Measurements from ENCODE around the gene PRAMEF4.
"Not testable (repeated sequence)": the region's sequence is repeated elsewhere in the genome, so short reads cannot be mapped to it uniquely, and the experiment has no call there.

DNA sequence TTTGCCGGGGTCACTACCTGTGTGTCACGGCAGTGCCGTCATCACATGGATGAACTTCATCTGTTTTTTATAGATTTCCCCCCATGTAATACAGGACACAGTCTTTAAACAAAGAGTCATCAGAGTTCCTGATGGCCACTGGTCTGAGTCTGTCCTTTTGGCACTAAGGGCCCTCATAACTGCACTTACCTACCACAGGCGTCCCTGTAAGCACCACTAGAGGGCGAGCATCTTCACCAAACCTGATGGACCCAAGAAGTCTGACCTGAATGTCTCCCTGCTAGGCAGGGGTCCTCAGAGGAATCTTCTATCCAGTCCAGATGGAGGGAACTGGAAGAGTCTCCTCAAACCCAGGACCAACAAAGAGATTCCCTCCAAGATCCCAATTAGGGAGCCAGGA lies 38.4 kb upstream of the PRAMEF4 start:
- not testable (repeated sequence) for TF ChIP-seq POLR2A (IDR thresholded peaks at IDR 0.05)
- TF ChIP-seq, protein P1, sequence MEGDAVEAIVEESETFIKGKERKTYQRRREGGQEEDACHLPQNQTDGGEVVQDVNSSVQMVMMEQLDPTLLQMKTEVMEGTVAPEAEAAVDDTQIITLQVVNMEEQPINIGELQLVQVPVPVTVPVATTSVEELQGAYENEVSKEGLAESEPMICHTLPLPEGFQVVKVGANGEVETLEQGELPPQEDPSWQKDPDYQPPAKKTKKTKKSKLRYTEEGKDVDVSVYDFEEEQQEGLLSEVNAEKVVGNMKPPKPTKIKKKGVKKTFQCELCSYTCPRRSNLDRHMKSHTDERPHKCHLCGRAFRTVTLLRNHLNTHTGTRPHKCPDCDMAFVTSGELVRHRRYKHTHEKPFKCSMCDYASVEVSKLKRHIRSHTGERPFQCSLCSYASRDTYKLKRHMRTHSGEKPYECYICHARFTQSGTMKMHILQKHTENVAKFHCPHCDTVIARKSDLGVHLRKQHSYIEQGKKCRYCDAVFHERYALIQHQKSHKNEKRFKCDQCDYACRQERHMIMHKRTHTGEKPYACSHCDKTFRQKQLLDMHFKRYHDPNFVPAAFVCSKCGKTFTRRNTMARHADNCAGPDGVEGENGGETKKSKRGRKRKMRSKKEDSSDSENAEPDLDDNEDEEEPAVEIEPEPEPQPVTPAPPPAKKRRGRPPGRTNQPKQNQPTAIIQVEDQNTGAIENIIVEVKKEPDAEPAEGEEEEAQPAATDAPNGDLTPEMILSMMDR (IDR thresholded peaks at IDR 0.05): not testable (repeated sequence)
